ENCODE data around the gene RPS16. TPM values are rescaled to one million over a fixed set of nuclear protein-coding genes. Genes with fewer than 3 reads are reported as not detected.
A peak's percentile ranks its signal among the peaks of the same experiment; 100 is the strongest.

Gene RPS16
- total and polyA plus RNA-seq, 2 donors from 2014 or later = 1,461 to 1,965 TPM

- H3K36me3 ChIP-seq (ENCODE audit: control insufficient read depth in 2 of 3, insufficient read depth in 3 of 3, low read length in 3 of 3) = peaks cover 7 to 24% (median 9%) of the 10 kb centered on the region in 3 donors
- peak overlapping the region; percentile 12 to 73 for H3K27ac ChIP-seq (ENCODE audit: low read depth in 2 of 2, low read length in 2 of 2)
- TF ChIP-seq, protein P1, sequence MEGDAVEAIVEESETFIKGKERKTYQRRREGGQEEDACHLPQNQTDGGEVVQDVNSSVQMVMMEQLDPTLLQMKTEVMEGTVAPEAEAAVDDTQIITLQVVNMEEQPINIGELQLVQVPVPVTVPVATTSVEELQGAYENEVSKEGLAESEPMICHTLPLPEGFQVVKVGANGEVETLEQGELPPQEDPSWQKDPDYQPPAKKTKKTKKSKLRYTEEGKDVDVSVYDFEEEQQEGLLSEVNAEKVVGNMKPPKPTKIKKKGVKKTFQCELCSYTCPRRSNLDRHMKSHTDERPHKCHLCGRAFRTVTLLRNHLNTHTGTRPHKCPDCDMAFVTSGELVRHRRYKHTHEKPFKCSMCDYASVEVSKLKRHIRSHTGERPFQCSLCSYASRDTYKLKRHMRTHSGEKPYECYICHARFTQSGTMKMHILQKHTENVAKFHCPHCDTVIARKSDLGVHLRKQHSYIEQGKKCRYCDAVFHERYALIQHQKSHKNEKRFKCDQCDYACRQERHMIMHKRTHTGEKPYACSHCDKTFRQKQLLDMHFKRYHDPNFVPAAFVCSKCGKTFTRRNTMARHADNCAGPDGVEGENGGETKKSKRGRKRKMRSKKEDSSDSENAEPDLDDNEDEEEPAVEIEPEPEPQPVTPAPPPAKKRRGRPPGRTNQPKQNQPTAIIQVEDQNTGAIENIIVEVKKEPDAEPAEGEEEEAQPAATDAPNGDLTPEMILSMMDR (IDR thresholded peaks at IDR 0.05; ENCODE audit: borderline replicate concordance, extremely low read depth, insufficient read depth) = no peak
- no peaks in the 10 kb centered on the region for H3K27me3 ChIP-seq (ENCODE audit: control insufficient read depth, insufficient read depth, low read length)
- intact Hi-C loops (cut with DNase I) = no loop called here
- no peaks in the 10 kb centered on the region for H3K9me3 ChIP-seq (ENCODE audit: control insufficient read depth in 2 of 3, insufficient read depth in 1 of 3, low read length in 3 of 3)
- H3K9ac ChIP-seq (ENCODE audit: low read length in 3 of 3) = peak overlapping the region; percentile 48 to 85 (median 71)
- peak overlapping the region; percentile 76 to 97 (median 83) for H3K4me3 ChIP-seq (ENCODE audit: low read length in 3 of 3)
- DNase-seq = no peak
- FAIRE-seq = no peak
- peaks cover 0 to 17% (median 12%) of the 10 kb centered on the region in 3 donors for H3K4me1 ChIP-seq (ENCODE audit: control insufficient read depth in 2 of 3, insufficient read depth in 2 of 3, low read depth in 1 of 3, low read length in 3 of 3)
Observed at GRCh38 chr19:39436350-39436716, 584 bp upstream of the RPS16 start.

DNA sequence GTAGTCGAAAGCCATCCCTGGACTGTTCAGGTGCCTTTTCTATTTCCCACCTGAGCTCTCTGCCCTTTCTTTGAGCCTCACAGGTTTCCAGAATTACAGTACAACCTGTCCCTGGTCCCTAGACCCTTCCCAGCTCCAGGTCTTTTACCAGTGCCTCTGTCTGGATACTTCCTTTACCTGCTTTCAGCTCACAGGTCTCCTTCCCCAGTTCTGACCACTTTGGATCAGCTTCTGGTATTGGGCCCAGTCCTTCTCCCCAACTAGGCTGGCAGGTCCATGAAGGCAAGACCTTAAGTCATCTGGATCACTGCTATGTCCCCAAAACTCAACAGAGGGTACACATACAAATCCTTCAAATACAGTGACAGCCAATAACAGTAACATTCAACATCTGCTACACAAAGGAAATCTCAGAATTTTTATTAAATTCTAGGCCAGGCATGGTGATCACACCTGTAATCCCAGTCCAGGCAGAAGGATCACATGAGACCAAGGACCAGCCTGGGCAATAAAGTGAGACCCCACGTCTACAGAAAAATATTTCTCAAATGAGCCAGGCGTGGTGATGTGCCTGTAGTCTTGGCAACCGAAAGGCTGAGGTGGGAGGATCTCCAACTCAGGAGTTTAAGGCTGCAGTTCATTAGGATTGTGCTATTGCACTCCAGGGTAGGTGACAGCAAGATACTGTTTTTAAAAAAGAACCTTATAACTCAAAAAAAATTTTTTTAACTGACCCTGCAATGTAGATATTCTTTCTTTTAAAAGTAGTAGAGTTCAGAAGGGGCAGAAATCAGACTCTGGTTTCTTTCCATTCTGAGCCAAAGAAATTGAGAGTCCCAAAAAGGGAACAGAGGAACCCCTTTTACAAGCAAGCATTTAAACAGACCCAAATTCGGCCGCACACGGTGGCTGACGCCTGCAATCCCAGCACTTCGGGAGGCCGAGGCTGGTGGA lies 1.3 kb downstream of the RPS16 start:
- peaks cover 0 to 17% (median 12%) of the 10 kb centered on the region in 3 donors for H3K4me1 ChIP-seq (ENCODE audit: control insufficient read depth in 2 of 3, insufficient read depth in 2 of 3, low read depth in 1 of 3, low read length in 3 of 3)
- intact Hi-C loops (cut with DNase I) = no loop called here
- DNase-seq = no peak
- peaks cover 7 to 24% (median 9%) of the 10 kb centered on the region in 3 donors for H3K36me3 ChIP-seq (ENCODE audit: control insufficient read depth in 2 of 3, insufficient read depth in 3 of 3, low read length in 3 of 3)
- no peaks in the 10 kb centered on the region for H3K9me3 ChIP-seq (ENCODE audit: control insufficient read depth in 2 of 3, insufficient read depth in 1 of 3, low read length in 3 of 3)
- FAIRE-seq = no peak
- H3K27me3 ChIP-seq (ENCODE audit: control insufficient read depth, insufficient read depth, low read length) = no peaks in the 10 kb centered on the region
- TF ChIP-seq, protein P1 (IDR thresholded peaks at IDR 0.05; ENCODE audit: borderline replicate concordance, extremely low read depth, insufficient read depth) = no peak
- H3K4me3 ChIP-seq (ENCODE audit: low read length in 3 of 3) = peak overlapping the region in 2 of 3 donors; percentile 91 to 97
- no peak overlapping the region for H3K27ac ChIP-seq (ENCODE audit: low read depth in 2 of 2, low read length in 2 of 2)
- peak overlapping the region in 1 of 3 donors; percentile 94 for H3K9ac ChIP-seq (ENCODE audit: low read length in 3 of 3)

DNA sequence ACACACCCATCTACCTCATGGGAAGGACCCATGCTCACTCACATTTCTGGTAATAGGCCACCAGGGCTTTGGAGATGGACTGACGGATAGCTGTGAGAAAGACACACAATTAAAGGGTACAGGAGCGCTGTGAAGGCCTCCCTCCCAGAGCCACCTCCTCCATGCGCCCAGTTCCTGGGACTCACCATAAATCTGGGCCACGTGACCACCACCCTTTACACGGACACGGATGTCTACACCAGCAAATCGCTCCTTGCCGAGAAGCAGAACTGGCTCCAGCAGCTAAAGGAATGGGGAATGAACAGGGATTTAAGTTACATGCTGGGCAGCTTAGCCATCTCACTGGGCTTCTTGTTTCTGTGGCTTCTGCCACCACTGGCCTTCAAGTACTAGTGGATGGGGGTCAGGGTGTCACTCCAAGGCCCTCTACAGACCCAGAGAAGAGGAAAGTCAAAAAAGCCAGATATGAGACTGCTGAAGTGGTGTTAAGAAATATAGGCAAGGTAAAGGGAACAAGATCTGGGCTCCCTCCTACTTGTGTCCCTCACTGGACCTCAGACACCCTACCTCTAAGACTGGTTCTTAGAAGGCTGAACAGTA lies 2.2 kb downstream of the RPS16 start:
- Histone ChIP-seq H3K4me3 (ENCODE audit: low read length in 3 of 3) (no peak overlapping the region), H3K36me3 (ENCODE audit: control insufficient read depth in 2 of 3, insufficient read depth in 3 of 3, low read length in 3 of 3) (peaks cover 7 to 24% (median 9%) of the 10 kb centered on the region in 3 donors), H3K9me3 (ENCODE audit: control insufficient read depth in 2 of 3, insufficient read depth in 1 of 3, low read length in 3 of 3) (no peaks in the 10 kb centered on the region), H3K27ac (ENCODE audit: low read depth in 2 of 2, low read length in 2 of 2) (no peak overlapping the region), H3K4me1 (ENCODE audit: control insufficient read depth in 2 of 3, insufficient read depth in 2 of 3, low read depth in 1 of 3, low read length in 3 of 3) (peaks cover 0 to 19% (median 14%) of the 10 kb centered on the region in 3 donors), H3K9ac (ENCODE audit: low read length in 3 of 3) (no peak overlapping the region), H3K27me3 (ENCODE audit: control insufficient read depth, insufficient read depth, low read length) (no peaks in the 10 kb centered on the region)
- FAIRE-seq = no peak
- intact Hi-C loops (cut with DNase I) = no loop called here
- no peak for DNase-seq
- TF ChIP-seq, protein P1 (IDR thresholded peaks at IDR 0.05; ENCODE audit: borderline replicate concordance, extremely low read depth, insufficient read depth) = no peak
